ENCODE results near the gene RBM4B.

GRCh38 chr11:66700337-66700736 is 22.6 kb upstream of the RBM4B start:
- no peak for TF ChIP-seq CTCF (IDR thresholded peaks at IDR 0.05)
- no peak for TF ChIP-seq REST (IDR thresholded peaks at IDR 0.05; ENCODE audit: insufficient read depth in 1 of 2, low read depth in 2 of 2, low read length in 1 of 2)
- TF ChIP-seq POLR2AphosphoS5 (IDR thresholded peaks at IDR 0.05; ENCODE audit: low read depth, low read length) = no peak
- TF ChIP-seq TCF7L2 (IDR thresholded peaks at IDR 0.05; ENCODE audit: low read depth, low read length) = no peak
- TF ChIP-seq SIN3A (IDR thresholded peaks at IDR 0.05; ENCODE audit: borderline replicate concordance, insufficient read depth, low read depth, low read length) = no peak
